Thyroid gland (tissue), 4 donors: ENCODE data around the gene RXRB.

ENCODE experiments used
- POLR2A ChIP-seq, 2 donors: fragments of 450-650 bp; IDR thresholded peaks; one replicate each; pipeline ENCODE4 v1.6.1; 2017; ENCODE audit warnings: antibody characterized with exemption in 2 of 2, mild to moderate bottlenecking in 2 of 2, moderate library complexity in 1 of 2
- TF ChIP-seq, protein P1 (sequence below), 6 experiments: fragments of 200-600 bp in 3 of 6; fragments of 450-650 bp in 3 of 6; sonication (generic) in 3 of 6; IDR thresholded peaks; one replicate each; pipeline ENCODE4 v1.5.1; 2016 to 2019; ENCODE audit warnings: antibody characterized with exemption in 6 of 6, mild to moderate bottlenecking in 2 of 6, inconsistent platforms in 1 of 6, moderate library complexity in 1 of 6

DNA sequence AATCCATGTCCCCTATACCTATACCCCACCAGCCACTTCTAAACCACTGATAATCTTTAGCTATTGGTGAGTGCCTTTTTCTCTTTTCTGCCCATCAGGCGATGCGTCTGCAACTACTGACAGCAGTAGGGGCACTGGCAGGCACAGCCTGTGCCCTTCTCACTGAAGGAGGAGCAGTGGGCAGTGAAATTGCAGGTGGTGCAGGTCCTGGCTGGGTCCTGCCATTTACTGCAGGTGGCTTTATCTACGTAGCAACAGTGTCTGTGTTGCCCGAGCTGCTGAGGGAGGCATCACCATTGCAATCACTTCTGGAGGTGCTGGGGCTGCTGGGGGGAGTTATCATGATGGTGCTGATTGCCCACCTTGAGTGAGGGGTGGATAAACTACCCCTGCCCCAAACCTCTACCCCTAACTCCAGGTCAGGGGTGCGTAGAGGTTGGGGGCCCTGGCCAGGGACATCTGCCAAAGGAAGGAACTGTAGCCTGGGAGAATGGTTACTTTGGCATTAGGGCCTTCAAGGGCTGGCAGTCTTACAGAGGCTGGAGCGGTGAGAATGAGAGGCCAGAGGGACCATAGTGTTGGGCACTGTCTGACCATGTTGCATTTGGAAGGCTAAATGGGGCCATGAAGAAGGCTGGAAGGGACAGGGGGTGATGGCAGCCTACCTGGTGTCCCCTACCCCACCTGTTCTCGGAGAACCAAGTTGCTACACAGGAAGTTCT is 3.1 kb upstream of the RXRB start:
- TF ChIP-seq POLR2A (IDR thresholded peaks at IDR 0.05) = no peak
- TF ChIP-seq, protein P1, sequence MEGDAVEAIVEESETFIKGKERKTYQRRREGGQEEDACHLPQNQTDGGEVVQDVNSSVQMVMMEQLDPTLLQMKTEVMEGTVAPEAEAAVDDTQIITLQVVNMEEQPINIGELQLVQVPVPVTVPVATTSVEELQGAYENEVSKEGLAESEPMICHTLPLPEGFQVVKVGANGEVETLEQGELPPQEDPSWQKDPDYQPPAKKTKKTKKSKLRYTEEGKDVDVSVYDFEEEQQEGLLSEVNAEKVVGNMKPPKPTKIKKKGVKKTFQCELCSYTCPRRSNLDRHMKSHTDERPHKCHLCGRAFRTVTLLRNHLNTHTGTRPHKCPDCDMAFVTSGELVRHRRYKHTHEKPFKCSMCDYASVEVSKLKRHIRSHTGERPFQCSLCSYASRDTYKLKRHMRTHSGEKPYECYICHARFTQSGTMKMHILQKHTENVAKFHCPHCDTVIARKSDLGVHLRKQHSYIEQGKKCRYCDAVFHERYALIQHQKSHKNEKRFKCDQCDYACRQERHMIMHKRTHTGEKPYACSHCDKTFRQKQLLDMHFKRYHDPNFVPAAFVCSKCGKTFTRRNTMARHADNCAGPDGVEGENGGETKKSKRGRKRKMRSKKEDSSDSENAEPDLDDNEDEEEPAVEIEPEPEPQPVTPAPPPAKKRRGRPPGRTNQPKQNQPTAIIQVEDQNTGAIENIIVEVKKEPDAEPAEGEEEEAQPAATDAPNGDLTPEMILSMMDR (IDR thresholded peaks at IDR 0.05) = no peak
